Raji (cell line): ENCODE results near the gene SLC44A5.

Experiments
- POLR2A ChIP-seq: IDR thresholded peaks from 2 replicates; pipeline ENCODE4 v1.6.1; 2011; ENCODE audit warnings: low read depth, low read length, control low read depth; ENCODE audit not compliant: insufficient read depth

Gene SLC44A5

DNA sequence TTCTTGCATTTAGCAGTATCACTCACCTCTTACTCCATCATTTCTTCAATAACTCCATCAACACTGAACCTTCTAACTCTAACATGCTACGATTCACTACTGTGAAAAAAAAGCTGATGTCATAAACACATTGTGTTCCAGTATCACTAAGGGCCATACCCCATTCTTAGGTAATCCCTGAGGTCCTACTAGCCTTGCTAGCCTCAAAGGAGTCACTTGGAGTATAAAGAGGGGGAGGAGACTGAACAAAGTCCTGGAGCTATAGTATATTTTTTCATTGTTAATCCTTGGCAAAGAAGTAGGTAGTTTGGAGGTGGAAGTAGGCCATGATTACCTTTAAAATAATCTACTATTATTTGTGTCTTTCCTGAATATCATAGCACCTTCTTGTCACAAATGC lies at the start of gene SLC44A5:
SLC44A5 (minus strand) TSS at position 101 of the 400 bp plus-strand sequence. CDS start 69,667 bp downstream, outside the sequence.
- TF ChIP-seq POLR2A: no peak

GRCh38 chr1:75655931-75656330 lies 45.0 kb upstream of the SLC44A5 start:
- no peak for TF ChIP-seq POLR2A

- TF ChIP-seq POLR2A: no peak
Measured at GRCh38 chr1:75643460-75643859, 32.5 kb upstream of the SLC44A5 start.

- no peak for TF ChIP-seq POLR2A
Measured at GRCh38 chr1:75641325-75641724, 30.4 kb upstream of the SLC44A5 start.

DNA sequence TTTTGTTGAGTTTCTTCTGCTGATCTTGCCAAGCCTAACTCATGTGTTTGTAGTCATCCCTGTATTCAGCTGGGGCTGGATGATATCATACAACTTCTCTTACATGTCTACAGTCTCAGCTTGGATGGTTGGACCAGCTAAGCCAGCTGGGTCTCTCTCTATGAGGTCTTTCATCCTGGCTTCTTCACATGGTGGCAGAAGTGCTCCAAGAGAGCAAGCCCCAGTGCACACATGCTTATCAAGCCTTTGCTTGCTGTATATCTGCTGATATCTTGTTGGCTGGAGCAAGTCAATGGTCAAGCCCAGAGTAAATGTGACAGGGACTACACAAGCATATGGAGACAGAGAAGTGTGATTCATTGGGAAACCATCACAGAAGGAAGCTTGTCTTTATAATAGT lies 29.2 kb upstream of the SLC44A5 start:
- no peak for TF ChIP-seq POLR2A

DNA sequence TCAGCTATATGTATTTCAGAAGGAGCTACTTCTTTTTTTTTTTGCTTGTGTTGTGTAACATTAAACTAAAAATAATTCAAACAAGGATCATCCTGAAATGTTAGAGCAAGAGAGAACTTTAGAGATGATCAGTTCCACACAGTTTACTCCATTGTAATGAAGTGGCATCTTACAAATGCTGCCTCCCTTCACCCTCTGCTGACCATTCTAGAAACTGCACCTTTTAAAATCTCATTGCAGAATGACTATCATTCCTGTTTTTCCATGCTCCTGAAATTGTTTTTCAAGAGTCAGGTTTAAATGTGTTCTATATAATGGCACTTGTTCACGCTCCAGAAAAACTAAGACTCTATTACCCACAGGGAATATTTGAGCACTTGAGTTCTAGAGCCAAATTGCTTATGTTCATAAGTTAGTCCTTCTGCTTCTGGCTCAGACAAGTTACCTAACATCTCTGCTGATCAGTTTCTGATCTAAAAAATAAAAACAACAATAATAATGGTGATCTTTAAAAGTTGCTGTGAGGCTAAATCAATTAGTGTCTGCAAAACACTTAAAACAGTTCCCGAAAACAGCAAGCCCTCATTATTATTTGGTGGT lies 21.5 kb upstream of the SLC44A5 start:
- TF ChIP-seq POLR2A: no peak

- no peak for TF ChIP-seq POLR2A
Measured at GRCh38 chr1:75630998-75631397, 20.1 kb upstream of the SLC44A5 start.

DNA sequence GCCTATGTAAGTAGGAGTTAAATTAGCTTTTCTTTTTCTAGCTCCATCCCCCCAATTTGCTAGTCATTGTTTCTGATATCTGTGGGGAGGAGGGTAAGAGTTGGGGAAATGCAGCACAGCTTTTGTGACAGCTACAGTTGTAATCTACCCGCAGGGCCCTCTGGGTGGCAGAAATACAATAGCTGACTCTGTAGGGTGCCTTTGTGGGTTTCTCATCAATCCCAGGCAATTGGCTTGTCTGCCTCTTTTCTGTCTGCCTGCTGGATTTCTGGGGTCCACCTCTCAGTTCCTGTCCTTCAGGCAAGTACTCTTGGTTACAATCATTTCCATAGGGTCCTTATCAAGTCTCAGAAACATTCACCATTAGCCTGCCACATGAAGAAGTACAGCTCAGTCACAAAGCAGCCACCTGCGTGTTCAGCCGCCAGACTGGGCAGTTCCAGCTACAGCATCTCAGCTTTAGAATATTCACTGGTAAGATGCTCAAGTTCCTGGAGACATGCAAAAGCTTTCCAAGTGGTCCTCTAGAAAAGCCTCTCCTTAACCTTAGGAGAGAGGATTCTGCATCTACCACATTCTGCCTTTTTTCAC lies 19.2 kb upstream of the SLC44A5 start:
- no peak for TF ChIP-seq POLR2A

- no peak for TF ChIP-seq POLR2A
Measured at GRCh38 chr1:75625795-75626194, 14.9 kb upstream of the SLC44A5 start.

- TF ChIP-seq POLR2A: no peak
Measured at GRCh38 chr1:75618382-75618781, 7.5 kb upstream of the SLC44A5 start.

DNA sequence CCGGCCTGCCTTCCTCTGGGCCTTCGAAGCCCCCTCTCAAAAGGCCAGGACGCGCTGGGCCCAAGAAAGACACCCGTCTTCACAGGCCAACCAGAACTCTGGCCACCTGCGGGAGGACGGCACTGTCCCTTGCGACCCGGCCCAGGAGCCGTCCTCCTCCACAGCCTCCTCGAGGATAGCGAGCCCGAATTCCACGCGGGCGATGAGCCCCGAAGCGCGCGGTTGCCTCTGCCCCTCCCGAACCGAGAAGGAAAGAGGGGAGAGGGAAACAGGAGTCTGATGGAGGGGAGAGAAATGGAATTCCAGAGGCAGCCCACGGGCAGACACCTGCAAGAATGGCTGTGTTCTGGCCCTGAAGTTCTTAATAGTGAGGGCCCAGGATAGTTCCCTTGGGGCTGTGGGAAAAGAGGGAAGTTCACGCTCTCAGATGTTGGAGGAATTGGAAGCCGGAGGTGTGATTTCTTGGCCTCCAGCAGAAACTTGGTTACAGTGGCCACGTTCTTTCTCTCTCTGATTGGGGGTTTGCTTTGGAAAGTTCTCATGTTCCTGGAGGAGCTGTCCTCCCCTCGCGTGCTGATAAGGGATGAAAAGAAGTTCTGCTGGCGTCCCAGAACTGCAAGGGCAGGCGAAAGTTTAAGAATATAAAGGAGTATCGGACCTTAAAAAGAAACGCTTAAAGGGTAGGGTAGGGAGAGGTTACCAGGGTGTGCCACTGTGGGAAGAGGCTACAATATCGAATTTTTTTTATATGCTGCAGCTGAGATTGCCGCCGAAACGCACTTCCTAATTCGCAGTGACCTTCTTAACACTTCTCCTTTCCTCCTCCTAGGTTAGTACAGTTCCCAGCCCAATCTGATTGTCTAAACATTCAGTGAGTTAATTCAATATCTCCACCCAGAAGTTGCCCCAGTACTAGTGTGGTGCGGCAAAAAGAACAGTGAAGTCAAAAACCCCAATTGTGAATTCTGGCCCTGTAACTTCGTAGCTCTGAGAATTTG lies 5.8 kb upstream of the SLC44A5 start:
- no peak for TF ChIP-seq POLR2A

- TF ChIP-seq POLR2A: no peak
Measured at GRCh38 chr1:75615613-75616435, 4.9 kb upstream of the SLC44A5 start.

- no peak for TF ChIP-seq POLR2A
Measured at GRCh38 chr1:75614399-75614756, 3.5 kb upstream of the SLC44A5 start.

- TF ChIP-seq POLR2A: no peak
Measured at GRCh38 chr1:75613916-75614315, 3.0 kb upstream of the SLC44A5 start.

GRCh38 chr1:75612976-75613375 lies 2.1 kb upstream of the SLC44A5 start:
- no peak for TF ChIP-seq POLR2A
